HCT116 (cell line): ENCODE data around the gene BEX2. TPM values are rescaled to one million over a fixed set of nuclear protein-coding genes. Genes with fewer than 3 reads are reported as not detected.

Experiments
- ATAC-seq: fragments of 200-7000 bp; cut with Tn5 transposase; 2 replicates; pipeline ENCODE4 v1.9.1; 2020; ENCODE audit warnings: mild to moderate bottlenecking, moderate library complexity
- BruUV-seq: library from RNA; stranded (reverse); fragments of 400-500 nt; replicated peaks from 2 replicates; lab custom pipeline; 2021; lab: Mats Ljungman, UMichigan
- CTCF ChIA-PET: fragments of 300-600 bp; sonication (Branson Sonifier 250); formaldehyde crosslinking; loops from one replicate; lab custom pipeline; 2021; ENCODE audit warnings: antibody characterized with exemption; lab: Charles Lee
- POLR2A ChIA-PET: fragments of 300-600, 350-600 bp; sonication (Branson Sonifier 250); formaldehyde crosslinking; loops from one replicate; lab custom pipeline; 2021; ENCODE audit warnings: antibody characterized with exemption; lab: Charles Lee
- RAD21 ChIA-PET, 2 experiments: fragments of 300-600 bp; sonication (Branson Sonifier 250); formaldehyde crosslinking; loops; one replicate each; lab custom pipeline; 2023; ENCODE audit warnings: low total read pairs in 2 of 2; ENCODE audit not compliant: uncharacterized antibody in 2 of 2, unreplicated experiment in 2 of 2, low non-redundant PET in 1 of 2; lab: Charles Lee
- DNase-seq: peaks from one replicate; pipeline ENCODE4 v3.0.0-alpha.2; 2010; ENCODE audit warnings: low read depth, low spot score
- H2AFZ ChIP-seq: fragments of 200-600 bp; shearing (Covaris generic), sonication (generic); 2 replicates; pipeline ENCODE4 v1.6.1; 2017; ENCODE audit warnings: low read depth, mixed run types, mixed read lengths, antibody characterized with exemption, low read length; ENCODE audit not compliant: poor library complexity, severe bottlenecking
- H3K27ac ChIP-seq: 2 replicates; pipeline ENCODE4 v1.5.1; 2012; ENCODE audit warnings: low read depth, low read length
- H3K27me3 ChIP-seq: fragments of 200-600 bp; sonication (generic); 2 replicates; pipeline ENCODE4 v1.6.1; 2016; ENCODE audit warnings: mixed run types, low read length, mixed read lengths; ENCODE audit not compliant: insufficient read depth
- H3K36me3 ChIP-seq, 2 experiments: fragments of 200-500 bp in 1 of 2; fragments of 200-600 bp in 1 of 2; sonication (Bioruptor generic) in 1 of 2; sonication (generic) in 1 of 2; 2 replicates each; pipeline versions ENCODE4 v1.5.1 to v1.6.1; 2014 to 2016; ENCODE audit warnings: low read length in 2 of 2, inconsistent platforms in 1 of 2, mixed read lengths in 1 of 2, mixed run types in 1 of 2; ENCODE audit not compliant: insufficient read depth in 2 of 2, control insufficient read depth in 1 of 2
- H3K4me1 ChIP-seq, 2 experiments: fragments of 200-600 bp in 1 of 2; sonication (generic) in 1 of 2; 2 replicates each; pipeline versions ENCODE4 v1.5.1 to v1.6.1; 2012 to 2017; ENCODE audit warnings: low read length in 2 of 2, inconsistent platforms in 1 of 2, mild to moderate bottlenecking in 1 of 2, mixed read lengths in 1 of 2, mixed run types in 1 of 2, moderate library complexity in 1 of 2; ENCODE audit not compliant: insufficient read depth in 2 of 2, control insufficient read depth in 1 of 2
- H3K4me2 ChIP-seq: fragments of 200-600 bp; sonication (generic); 2 replicates; pipeline ENCODE4 v1.6.1; 2017; ENCODE audit warnings: mixed run types, low read length, mixed read lengths
- H3K4me3 ChIP-seq, 2 experiments: fragments of 200-600 bp in 1 of 2; sonication (generic) in 1 of 2; replicated peaks in 1 of 2; 2 replicates each; pipeline ENCODE4 v1.5.1; 2011 to 2016; ENCODE audit warnings: low read length in 2 of 2, control low read depth in 1 of 2, low read depth in 1 of 2, mild to moderate bottlenecking in 1 of 2, mixed read lengths in 1 of 2, mixed run types in 1 of 2
- H3K79me2 ChIP-seq: fragments of 200-600 bp; sonication (generic); 2 replicates; pipeline ENCODE4 v1.6.1; 2017; ENCODE audit warnings: mild to moderate bottlenecking, mixed run types, low read length, moderate library complexity, mixed read lengths; ENCODE audit not compliant: insufficient read depth
- H3K9ac ChIP-seq: fragments of 200-600 bp; sonication (generic); 2 replicates; pipeline ENCODE4 v1.6.1; 2016; ENCODE audit warnings: low read length, mixed read lengths
- H3K9me2 ChIP-seq: fragments of 200-600 bp; sonication (generic), shearing (Covaris generic); 2 replicates; pipeline ENCODE4 v1.6.1; 2017; ENCODE audit warnings: mixed run types, mild to moderate bottlenecking, moderate library complexity; ENCODE audit not compliant: insufficient read depth
- H3K9me3 ChIP-seq, 2 experiments: fragments of 200-500 bp in 1 of 2; fragments of 200-600 bp in 1 of 2; sonication (Bioruptor generic) in 1 of 2; sonication (generic) in 1 of 2; 2 replicates each; pipeline ENCODE4 v1.6.1; 2014 to 2017; ENCODE audit warnings: low read length in 2 of 2, mixed read lengths in 2 of 2, inconsistent platforms in 1 of 2, low read depth in 1 of 2, mild to moderate bottlenecking in 1 of 2, mixed run types in 1 of 2, moderate library complexity in 1 of 2; ENCODE audit not compliant: control insufficient read depth in 1 of 2, insufficient read depth in 1 of 2
- H4K20me1 ChIP-seq: fragments of 200-600 bp; sonication (generic), shearing (Covaris generic); 2 replicates; pipeline ENCODE4 v1.6.1; 2017; ENCODE audit warnings: mixed run types, mild to moderate bottlenecking, moderate library complexity; ENCODE audit not compliant: insufficient read depth
- EGR1 ChIP-seq: IDR thresholded peaks from 2 replicates; pipeline ENCODE4 v1.6.1; 2012; ENCODE audit warnings: low read depth
- ELF1 ChIP-seq: IDR thresholded peaks from 2 replicates; pipeline ENCODE4 v1.6.1; 2012; ENCODE audit warnings: low read depth, borderline replicate concordance
- EZH2 ChIP-seq: fragments of 200-600 bp; sonication (generic); IDR thresholded peaks from 2 replicates; pipeline ENCODE4 v1.6.1; 2017; ENCODE audit warnings: antibody characterized with exemption, mixed run types
- EZH2phosphoT487 ChIP-seq: fragments of 200-600 bp; IDR thresholded peaks from 2 replicates; pipeline ENCODE4 v1.6.1; 2018; ENCODE audit warnings: antibody characterized with exemption, borderline replicate concordance
- ZFX ChIP-seq: fragments of 450-650 bp; IDR thresholded peaks from 2 replicates; pipeline ENCODE4 v1.6.1; 2017
- ZNF274 ChIP-seq: fragments of 200-500 bp; sonication (Bioruptor generic); IDR thresholded peaks from 2 replicates; pipeline ENCODE4 v1.6.1; 2014; ENCODE audit warnings: mild to moderate bottlenecking, low read depth, low read length, inconsistent platforms
- intact Hi-C: fragments of 100-400 bp; cut with micrococcal nuclease; formaldehyde crosslinking; loops from 2 replicates; pipeline ENCODE4 v1.10.0; 2022
- total RNA-seq: library from RNA; stranded (reverse); gene quantifications from one replicate; pipeline ENCODE4 v1.2.1, GENCODE V29; 2021; ENCODE audit not compliant: unreplicated experiment
- TF ChIP-seq, protein P1 (sequence below): IDR thresholded peaks from 2 replicates; pipeline ENCODE4 v1.6.1; 2012

BEX2 gene
- total RNA-seq, 1 experiment from 2014 or later, result 35.7 TPM

- Histone ChIP-seq H3K4me3 (no peak overlapping the region), H3K27ac (no peak overlapping the region), H3K79me2 (no peaks in the 10 kb centered on the region), H3K9me3 (no peaks in the 10 kb centered on the region), H3K36me3 (no peaks in the 10 kb centered on the region), H3K9me2 (no peaks in the 10 kb centered on the region), H4K20me1 (no peaks in the 10 kb centered on the region), H3K4me2 (no peak overlapping the region), H3K4me1 (no peaks in the 10 kb centered on the region), H3K9ac (no peak overlapping the region), H2AFZ (no peak overlapping the region), H3K27me3 (no peaks in the 10 kb centered on the region)
- ChIA-PET POLR2A (no interaction called here), CTCF (no interaction called here), RAD21 (no interaction called here)
- BruUV-seq, result no TSS peak
- ATAC-seq (no peak), DNase-seq (no peak)
- no peak for TF ChIP-seq EZH2phosphoT487
- TF ChIP-seq ZFX, result no peak
- TF ChIP-seq EZH2, result no peak
- intact Hi-C loops, result no loop called here
Measured at GRCh38 chrX:103293118-103293517, 17.7 kb downstream of the BEX2 start.

- ChIA-PET RAD21 (no interaction called here), POLR2A (no interaction called here), CTCF (no interaction called here)
- Histone ChIP-seq H4K20me1 (no peaks in the 10 kb centered on the region), H3K27me3 (no peaks in the 10 kb centered on the region), H3K4me1 (no peaks in the 10 kb centered on the region), H3K4me3 (no peak overlapping the region), H3K9me2 (no peaks in the 10 kb centered on the region), H3K36me3 (no peaks in the 10 kb centered on the region), H3K4me2 (no peak overlapping the region), H3K9ac (no peak overlapping the region), H3K9me3 (no peaks in the 10 kb centered on the region), H3K79me2 (no peaks in the 10 kb centered on the region), H2AFZ (no peak overlapping the region), H3K27ac (no peak overlapping the region)
- no peak for ATAC-seq
- DNase-seq, result no peak
- BruUV-seq, result no TSS peak
- TF ChIP-seq EZH2, result no peak
- TF ChIP-seq ZNF274, result no peak
- no peak for TF ChIP-seq ELF1
- no peak for TF ChIP-seq EGR1
- TF ChIP-seq, protein P1, sequence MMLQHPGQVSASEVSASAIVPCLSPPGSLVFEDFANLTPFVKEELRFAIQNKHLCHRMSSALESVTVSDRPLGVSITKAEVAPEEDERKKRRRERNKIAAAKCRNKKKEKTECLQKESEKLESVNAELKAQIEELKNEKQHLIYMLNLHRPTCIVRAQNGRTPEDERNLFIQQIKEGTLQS, result no peak
- intact Hi-C loops, result no loop called here
Measured at GRCh38 chrX:103279624-103280023, 31.2 kb downstream of the BEX2 start.
